HepG2 (cell line): Measurements from ENCODE around the gene PHKG2. TPM values are rescaled to one million over a fixed set of nuclear protein-coding genes. Genes with fewer than 3 reads are reported as not detected.
A peak's percentile ranks its signal among the peaks of the same experiment; 100 is the strongest.

Experiments
- CEBPG ChIP-seq: IDR thresholded peaks from 2 replicates; pipeline ENCODE4 v1.6.1; 2016
- GATAD1 ChIP-seq: IDR thresholded peaks from 2 replicates; pipeline ENCODE4 v1.6.1; 2016; ENCODE audit warnings: missing genetic modification reagents, missing compliant biosample characterization
- IRX3 ChIP-seq: sonication (generic); formaldehyde crosslinking; IDR thresholded peaks from 2 replicates; pipeline ENCODE4 v1.8.1; 2023; ENCODE audit warnings: mild to moderate bottlenecking, low read depth, missing genetic modification reagents, borderline replicate concordance
- KMT2B ChIP-seq: IDR thresholded peaks from 2 replicates; pipeline ENCODE4 v1.6.1; 2016; ENCODE audit warnings: missing genetic modification reagents, missing compliant biosample characterization
- MATR3 ChIP-seq: sonication (generic); formaldehyde crosslinking; IDR thresholded peaks from 2 replicates; pipeline ENCODE4 v1.4.0; 2020; ENCODE audit warnings: missing genetic modification reagents
- MBNL3 ChIP-seq: fragments of 250-450 bp; sonication (Bioruptor Pico); conservative IDR thresholded peaks from 2 replicates; pipeline ENCODE4 v1.8.0; 2022; ENCODE audit warnings: mild to moderate bottlenecking, inconsistent platforms
- PHF21A ChIP-seq: sonication (generic); formaldehyde crosslinking; IDR thresholded peaks from 2 replicates; pipeline ENCODE4 v1.5.0; 2020; ENCODE audit warnings: mild to moderate bottlenecking, missing genetic modification reagents
- SRF ChIP-seq: IDR thresholded peaks from 2 replicates; pipeline ENCODE4 v1.6.1; 2011; ENCODE audit warnings: mild to moderate bottlenecking, low read depth, low read length, moderate library complexity
- ZBTB33 ChIP-seq: sonication (generic); formaldehyde crosslinking; IDR thresholded peaks from 2 replicates; pipeline ENCODE4 v1.4.0; 2020; ENCODE audit warnings: missing genetic modification reagents
- ZKSCAN5 ChIP-seq: sonication (generic); formaldehyde crosslinking; IDR thresholded peaks from 2 replicates; pipeline ENCODE4 v1.5.1; 2020; ENCODE audit warnings: mild to moderate bottlenecking, missing genetic modification reagents
- ZNF232 ChIP-seq: sonication (generic); formaldehyde crosslinking; IDR thresholded peaks from 2 replicates; pipeline ENCODE4 v1.4.0; 2020; ENCODE audit warnings: missing genetic modification reagents, borderline replicate concordance
- ZNF816 ChIP-seq: sonication (generic); formaldehyde crosslinking; IDR thresholded peaks from 2 replicates; pipeline ENCODE4 v1.8.0; 2022; ENCODE audit warnings: missing genetic modification reagents, mild to moderate bottlenecking, borderline replicate concordance
- polyA plus RNA-seq, 8 experiments: library from polyadenylated mRNA; depleted of rRNA in 3 of 8; stranded (reverse) in 7 of 8; unstranded in 1 of 8; fragments of >200 nt; fragmentation: Illumina TruSeq in 4 of 8; extraction: Trizol in 4 of 8; gene quantifications; 2 replicates each; pipeline versions ENCODE4 v1.2.1 to v1.2.3, GENCODE V29; 2011 to 2016; ENCODE audit warnings: low read depth in 4 of 8, missing spikeins in 1 of 8, mixed read lengths in 1 of 8; ENCODE audit not compliant: insufficient read depth in 1 of 8
- total RNA-seq, 5 experiments: library from RNA; depleted of rRNA; stranded (reverse); fragments of >200 nt; fragmentation: Illumina TruSeq; extraction: Trizol; gene quantifications; 2 replicates each; pipeline ENCODE4 v1.2.3, GENCODE V29; 2016; ENCODE audit warnings: low read depth in 1 of 5
- TF ChIP-seq, protein P1 (sequence below): sonication (generic); formaldehyde crosslinking; conservative IDR thresholded peaks from 2 replicates; pipeline ENCODE4 v1.5.0; 2020; ENCODE audit warnings: missing genetic modification reagents
- TF ChIP-seq, protein P2 (sequence below): sonication (generic); formaldehyde crosslinking; IDR thresholded peaks from 2 replicates; pipeline ENCODE4 v1.5.1; 2020; ENCODE audit warnings: mild to moderate bottlenecking, missing genetic modification reagents
- TF ChIP-seq, protein P3 (sequence below): sonication (generic); formaldehyde crosslinking; IDR thresholded peaks from 2 replicates; pipeline ENCODE4 v1.4.0; 2020; ENCODE audit warnings: missing genetic modification reagents, borderline replicate concordance

The PHKG2 gene
- total and polyA plus RNA-seq, 2 of the 13 experiments (the other 11 are each of a cell fraction or from before 2014, with no cell fraction given) = 37.4 to 42.1 TPM

DNA sequence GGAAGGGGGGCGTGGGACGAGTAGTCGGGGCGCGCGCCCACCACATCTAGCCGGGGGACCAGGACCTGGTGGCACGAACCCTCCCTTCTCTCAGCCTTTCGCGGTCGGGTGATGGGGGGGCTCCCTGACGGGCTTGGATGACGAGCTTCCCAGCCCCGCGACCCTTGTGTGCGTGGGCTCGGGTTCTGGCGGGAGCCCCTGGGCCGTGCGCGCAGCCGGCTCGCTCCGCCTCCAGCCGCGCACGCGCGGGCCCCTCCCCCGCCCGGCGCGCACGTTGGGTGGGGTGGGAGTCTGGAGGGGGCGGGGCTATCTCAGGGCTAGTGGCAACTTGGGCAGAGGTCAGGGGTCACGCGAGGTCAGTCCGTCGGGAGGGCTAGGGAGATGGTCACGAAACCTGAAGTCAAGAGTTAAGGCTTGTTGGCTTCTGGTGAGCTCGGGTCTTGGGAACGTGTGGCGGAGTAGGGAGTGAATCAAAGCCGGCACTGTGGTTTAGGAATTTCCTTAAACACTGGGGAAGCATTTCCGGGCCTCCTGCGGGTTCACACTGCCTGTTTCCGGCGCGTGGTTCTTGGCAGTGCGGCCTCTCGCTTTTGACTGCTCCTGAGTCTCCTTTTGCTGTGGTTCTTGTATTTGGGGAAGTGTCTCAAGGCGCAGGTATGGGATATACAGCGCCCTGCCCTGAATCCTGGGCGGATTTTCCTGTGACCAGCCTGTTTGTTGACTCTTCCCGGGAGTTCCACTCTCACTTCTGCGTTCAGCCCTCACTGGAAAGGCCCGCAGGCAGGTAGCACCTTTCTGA lies 49.2 kb upstream of the PHKG2 start, which contains the start of gene SRCAP (continued):
- no peak for TF ChIP-seq ZBTB33 (CRISPR knock-in tag)
- TF ChIP-seq ZNF816 (CRISPR knock-in tag) = no peak
- TF ChIP-seq MATR3 = no peak
- TF ChIP-seq ZNF232 (CRISPR knock-in tag) = peak; percentile 85; the same call in 1 of the 2 replicates
- TF ChIP-seq, protein P1, sequence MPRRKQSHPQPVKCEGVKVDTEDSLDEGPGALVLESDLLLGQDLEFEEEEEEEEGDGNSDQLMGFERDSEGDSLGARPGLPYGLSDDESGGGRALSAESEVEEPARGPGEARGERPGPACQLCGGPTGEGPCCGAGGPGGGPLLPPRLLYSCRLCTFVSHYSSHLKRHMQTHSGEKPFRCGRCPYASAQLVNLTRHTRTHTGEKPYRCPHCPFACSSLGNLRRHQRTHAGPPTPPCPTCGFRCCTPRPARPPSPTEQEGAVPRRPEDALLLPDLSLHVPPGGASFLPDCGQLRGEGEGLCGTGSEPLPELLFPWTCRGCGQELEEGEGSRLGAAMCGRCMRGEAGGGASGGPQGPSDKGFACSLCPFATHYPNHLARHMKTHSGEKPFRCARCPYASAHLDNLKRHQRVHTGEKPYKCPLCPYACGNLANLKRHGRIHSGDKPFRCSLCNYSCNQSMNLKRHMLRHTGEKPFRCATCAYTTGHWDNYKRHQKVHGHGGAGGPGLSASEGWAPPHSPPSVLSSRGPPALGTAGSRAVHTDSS (CRISPR knock-in tag) = no peak
- TF ChIP-seq GATAD1 (CRISPR knock-in tag) = peak; percentile 89
- peak; percentile 88 for TF ChIP-seq KMT2B (CRISPR knock-in tag)
- TF ChIP-seq, protein P2, sequence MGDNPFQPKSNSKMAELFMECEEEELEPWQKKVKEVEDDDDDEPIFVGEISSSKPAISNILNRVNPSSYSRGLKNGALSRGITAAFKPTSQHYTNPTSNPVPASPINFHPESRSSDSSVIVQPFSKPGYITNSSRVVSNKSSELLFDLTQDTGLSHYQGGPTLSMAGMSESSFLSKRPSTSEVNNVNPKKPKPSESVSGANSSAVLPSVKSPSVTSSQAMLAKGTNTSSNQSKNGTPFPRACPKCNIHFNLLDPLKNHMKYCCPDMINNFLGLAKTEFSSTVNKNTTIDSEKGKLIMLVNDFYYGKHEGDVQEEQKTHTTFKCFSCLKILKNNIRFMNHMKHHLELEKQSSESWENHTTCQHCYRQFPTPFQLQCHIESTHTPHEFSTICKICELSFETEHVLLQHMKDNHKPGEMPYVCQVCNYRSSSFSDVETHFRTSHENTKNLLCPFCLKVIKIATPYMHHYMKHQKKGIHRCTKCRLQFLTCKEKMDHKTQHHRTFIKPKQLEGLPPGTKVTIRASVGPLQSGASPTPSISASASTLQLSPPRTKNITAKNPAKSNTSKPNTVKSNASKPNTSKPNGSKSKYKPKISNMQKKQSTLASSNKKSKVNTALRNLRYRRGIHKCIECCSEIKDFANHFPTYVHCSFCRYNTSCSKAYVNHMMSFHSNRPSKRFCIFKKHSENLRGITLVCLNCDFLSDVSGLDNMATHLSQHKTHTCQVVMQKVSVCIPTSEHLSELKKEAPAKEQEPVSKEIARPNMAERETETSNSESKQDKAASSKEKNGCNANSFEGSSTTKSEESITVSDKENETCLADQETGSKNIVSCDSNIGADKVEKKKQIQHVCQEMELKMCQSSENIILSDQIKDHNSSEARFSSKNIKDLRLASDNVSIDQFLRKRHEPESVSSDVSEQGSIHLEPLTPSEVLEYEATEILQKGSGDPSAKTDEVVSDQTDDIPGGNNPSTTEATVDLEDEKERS = 0 out of 2 replicates have a peak, but pooled peaks have one; percentile 32
- 0 out of 2 replicates have a peak, but pooled peaks have one; percentile 3 for TF ChIP-seq CEBPG
- TF ChIP-seq, protein P3, sequence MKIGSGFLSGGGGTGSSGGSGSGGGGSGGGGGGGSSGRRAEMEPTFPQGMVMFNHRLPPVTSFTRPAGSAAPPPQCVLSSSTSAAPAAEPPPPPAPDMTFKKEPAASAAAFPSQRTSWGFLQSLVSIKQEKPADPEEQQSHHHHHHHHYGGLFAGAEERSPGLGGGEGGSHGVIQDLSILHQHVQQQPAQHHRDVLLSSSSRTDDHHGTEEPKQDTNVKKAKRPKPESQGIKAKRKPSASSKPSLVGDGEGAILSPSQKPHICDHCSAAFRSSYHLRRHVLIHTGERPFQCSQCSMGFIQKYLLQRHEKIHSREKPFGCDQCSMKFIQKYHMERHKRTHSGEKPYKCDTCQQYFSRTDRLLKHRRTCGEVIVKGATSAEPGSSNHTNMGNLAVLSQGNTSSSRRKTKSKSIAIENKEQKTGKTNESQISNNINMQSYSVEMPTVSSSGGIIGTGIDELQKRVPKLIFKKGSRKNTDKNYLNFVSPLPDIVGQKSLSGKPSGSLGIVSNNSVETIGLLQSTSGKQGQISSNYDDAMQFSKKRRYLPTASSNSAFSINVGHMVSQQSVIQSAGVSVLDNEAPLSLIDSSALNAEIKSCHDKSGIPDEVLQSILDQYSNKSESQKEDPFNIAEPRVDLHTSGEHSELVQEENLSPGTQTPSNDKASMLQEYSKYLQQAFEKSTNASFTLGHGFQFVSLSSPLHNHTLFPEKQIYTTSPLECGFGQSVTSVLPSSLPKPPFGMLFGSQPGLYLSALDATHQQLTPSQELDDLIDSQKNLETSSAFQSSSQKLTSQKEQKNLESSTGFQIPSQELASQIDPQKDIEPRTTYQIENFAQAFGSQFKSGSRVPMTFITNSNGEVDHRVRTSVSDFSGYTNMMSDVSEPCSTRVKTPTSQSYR (CRISPR knock-in tag) = peak; percentile 94
- TF ChIP-seq PHF21A = peak; percentile 72
- TF ChIP-seq ZKSCAN5 (CRISPR knock-in tag) = 0 out of 2 replicates have a peak, but pooled peaks have one; percentile 5
- no peak for TF ChIP-seq MBNL3 (CRISPR knock-in tag)
- TF ChIP-seq IRX3 (CRISPR knock-in tag) = no peak; the same call in none of the 2 replicates
- 0 out of 2 replicates have a peak, but pooled peaks have one; percentile 7 for TF ChIP-seq SRF
